GM20000 (cell line): Measurements from ENCODE around the gene TRIM41.

Experiments used
- DNase-seq: peaks from one replicate; pipeline ENCODE4 v3.0.0; 2012; ENCODE audit warnings: low spot score
- TF ChIP-seq, protein P1 (sequence below): IDR thresholded peaks from 2 replicates; pipeline ENCODE4 v1.5.1; 2012; ENCODE audit warnings: mild to moderate bottlenecking, control low read depth; ENCODE audit errors: extremely low read depth, missing control alignments

Gene TRIM41

DNA sequence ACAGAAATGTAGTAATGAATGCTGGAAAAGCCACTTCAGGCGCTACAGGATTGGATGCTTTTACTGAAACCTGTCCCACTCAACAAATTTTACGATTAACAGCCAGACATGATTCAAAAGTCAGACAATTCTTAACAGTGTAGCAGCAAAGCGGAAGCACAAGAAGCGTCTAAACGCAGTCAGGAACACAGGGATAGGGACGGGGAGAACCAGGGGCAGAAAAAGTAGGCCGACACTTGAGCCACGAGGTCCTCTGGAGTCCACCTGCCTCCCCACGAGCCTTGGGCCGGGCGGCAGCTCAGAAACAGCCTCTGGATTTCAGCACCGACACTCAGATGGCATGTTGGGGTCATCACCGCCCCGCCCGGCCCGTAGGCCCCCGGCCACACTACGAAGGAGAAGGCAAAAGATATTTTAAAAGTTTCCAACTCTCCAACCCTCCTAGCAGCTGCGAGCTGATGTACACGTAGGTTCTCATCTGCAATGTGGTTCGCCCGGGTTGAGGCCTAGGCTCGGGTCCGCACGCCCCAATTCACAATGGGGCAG lies 20.0 kb downstream of the TRIM41 start:
- TF ChIP-seq, protein P1, sequence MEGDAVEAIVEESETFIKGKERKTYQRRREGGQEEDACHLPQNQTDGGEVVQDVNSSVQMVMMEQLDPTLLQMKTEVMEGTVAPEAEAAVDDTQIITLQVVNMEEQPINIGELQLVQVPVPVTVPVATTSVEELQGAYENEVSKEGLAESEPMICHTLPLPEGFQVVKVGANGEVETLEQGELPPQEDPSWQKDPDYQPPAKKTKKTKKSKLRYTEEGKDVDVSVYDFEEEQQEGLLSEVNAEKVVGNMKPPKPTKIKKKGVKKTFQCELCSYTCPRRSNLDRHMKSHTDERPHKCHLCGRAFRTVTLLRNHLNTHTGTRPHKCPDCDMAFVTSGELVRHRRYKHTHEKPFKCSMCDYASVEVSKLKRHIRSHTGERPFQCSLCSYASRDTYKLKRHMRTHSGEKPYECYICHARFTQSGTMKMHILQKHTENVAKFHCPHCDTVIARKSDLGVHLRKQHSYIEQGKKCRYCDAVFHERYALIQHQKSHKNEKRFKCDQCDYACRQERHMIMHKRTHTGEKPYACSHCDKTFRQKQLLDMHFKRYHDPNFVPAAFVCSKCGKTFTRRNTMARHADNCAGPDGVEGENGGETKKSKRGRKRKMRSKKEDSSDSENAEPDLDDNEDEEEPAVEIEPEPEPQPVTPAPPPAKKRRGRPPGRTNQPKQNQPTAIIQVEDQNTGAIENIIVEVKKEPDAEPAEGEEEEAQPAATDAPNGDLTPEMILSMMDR, result no peak
- peak; percentile 13 for DNase-seq

DNA sequence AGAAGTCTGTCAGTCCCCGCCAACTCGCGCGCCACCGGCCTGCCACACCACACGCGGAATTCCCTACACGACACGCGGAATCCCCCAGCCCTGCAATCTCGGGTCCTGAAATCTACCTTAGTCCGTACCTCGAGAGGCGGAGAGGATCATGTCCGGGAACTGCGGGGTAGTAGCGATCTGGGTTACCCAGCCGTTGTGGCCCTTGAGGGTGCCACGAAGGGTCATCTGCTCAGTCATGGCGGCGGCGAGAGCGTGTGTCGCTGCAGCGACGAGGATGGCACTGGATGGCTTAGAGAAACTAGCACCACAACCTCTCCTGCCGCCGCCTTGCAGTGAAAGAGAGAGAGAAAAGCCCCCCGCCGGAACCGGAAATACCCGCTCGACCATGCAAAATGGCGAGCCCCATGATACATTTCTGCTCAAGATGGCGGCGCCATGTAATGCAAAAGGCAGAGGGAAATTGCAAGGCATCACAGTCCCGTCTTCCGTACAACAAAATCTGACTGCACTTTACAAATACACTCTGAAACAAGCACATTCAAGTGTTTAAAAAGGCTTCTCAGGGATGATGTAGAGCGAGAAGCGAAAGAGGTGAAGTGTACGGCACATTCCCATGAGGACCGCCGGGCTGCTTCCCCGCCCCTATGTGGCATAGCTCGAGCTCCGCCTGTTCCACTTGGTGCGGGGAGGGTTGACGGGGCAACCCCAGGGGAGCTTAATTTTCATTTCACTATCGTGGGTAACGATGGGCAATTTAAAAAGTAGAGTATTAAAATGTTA lies 20.7 kb downstream of the TRIM41 start, which contains the start of gene RACK1:
TSS of gene RACK1 (minus strand) at position 343 of the 780 bp plus-strand sequence. CDS start at position 237, 106 bp downstream.
- DNase-seq, result peak; percentile 91

DNA sequence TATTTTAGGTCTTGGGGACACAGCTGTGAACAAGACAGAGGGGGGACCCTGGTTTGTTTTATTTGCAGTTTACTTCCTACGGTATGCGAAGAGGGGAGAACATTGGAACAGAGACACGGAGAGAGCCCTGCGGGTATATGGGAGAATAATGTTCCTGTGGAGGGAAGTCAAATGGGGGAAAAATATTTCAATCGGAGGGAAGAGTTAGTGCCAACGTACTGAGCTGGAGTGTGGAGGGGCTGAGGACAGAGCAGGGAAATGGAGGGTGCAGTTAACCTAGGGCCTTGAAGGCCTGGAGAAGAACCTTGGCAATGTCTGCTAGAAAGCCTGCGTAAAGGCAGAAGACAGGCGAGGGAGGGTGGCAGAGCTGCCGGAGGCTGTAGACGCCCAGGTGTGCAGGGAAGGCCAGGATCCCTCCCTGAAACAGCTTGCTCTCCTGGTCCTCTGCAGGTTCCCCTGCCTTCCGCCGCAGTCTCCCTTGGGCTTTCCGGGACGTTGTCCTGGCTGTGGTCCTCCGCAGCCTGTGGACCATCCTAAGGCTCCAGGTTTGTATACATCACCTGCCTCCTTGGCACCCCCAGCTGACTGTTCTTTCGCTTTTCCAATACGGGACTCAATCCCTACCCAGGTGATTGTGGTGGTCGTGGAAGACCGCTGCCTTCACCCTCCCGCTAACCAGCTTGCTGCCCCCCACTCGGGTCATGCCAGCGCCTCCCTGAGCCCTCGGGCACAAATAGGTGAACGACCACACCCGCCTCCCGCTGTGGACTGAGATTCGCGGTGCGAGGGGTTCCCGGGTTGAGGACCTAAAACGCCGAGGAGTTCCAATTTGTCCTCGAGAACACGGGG lies 22.6 kb downstream of the TRIM41 start:
- TF ChIP-seq, protein P1, result no peak
- DNase-seq, result peak; percentile 7

More for the DNA sequence above, 20.7 kb downstream of the TRIM41 start, which contains the start of gene RACK1:
- TF ChIP-seq, protein P1, result no peak

DNA sequence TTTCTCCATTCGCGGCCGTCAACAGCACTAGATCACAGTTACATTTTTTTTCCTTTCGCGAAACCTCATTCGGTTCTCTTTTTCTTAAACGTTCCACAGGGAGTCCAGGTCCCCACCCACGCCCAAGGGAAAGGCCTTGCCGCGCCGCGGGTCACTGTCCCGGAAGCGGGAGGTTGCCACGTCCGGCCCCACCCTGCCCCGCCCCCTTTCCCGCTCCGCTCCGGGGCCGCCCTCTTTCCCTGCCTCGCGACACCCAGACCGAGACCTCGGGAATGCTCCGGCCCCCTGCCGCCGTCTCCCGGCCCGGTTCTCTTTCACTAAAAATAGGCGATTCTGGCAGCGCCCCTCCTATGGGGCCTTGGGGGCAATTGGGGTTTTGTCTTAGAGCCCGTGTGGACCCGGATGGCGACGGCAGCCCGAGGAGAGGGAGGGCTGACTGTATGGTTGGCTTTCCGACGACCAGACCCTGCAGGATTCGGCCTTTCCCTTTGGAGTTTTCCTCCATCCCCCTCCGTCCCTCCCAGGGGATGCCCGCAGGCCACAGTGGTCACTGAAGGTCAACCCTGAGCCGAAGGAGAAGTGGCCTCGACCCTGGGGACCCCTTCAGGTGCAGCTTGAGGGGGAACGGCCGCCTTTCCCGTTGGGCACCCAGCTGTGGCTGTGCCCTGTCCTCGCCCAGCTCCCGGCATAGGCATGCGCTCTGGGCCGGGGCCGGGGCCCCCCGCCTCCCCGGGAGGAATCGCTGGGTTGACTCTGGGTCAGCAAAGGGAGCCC lies 23.4 kb downstream of the TRIM41 start:
- TF ChIP-seq, protein P1, result no peak
- DNase-seq, result peak; percentile 87

DNA sequence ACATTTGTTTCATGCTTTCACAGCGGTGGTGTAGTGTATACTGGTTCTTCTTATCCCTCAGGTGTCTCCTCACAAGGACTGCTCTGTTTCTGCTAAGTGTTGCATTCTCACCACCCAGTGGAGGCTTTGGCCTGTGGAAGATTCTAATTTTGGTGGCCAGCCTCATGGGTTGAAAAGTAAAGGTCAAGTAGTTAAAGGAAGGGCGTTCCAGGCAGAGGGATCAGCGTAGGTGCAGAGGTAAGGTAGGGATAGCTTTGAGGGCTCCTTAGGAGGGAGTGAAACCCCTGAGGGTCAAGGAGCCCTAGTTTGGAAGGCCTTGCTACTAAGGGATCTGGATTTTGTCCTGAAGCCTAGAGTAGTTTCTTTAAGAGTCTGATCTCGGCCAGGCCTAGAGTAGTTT lies 25.2 kb downstream of the TRIM41 start:
- no peak for DNase-seq
- TF ChIP-seq, protein P1, result no peak

DNA sequence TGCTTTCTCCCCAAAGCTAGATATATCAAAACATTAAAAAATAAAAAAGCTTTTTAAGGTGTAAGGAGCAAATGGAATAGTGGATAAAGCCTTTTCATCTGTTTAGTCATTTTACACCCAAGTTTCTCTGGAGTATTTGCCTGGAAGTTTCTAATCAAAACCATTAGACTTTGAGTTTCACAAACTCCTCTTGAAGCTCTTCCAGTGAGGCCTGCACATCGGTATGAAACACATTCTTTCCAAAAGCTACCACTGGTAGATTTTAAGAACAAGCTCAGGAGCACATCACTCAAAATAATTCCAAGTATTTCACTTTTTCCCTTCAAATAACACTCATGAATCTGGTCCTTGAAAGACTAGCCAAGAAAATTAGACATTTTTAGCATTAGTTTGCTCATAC lies 32.2 kb downstream of the TRIM41 start:
- no peak for DNase-seq
- TF ChIP-seq, protein P1, result no peak
